Suprapubic skin (tissue), 4 donors: ENCODE results near the gene CDC37L1. TPM values are rescaled to one million over a fixed set of nuclear protein-coding genes. Genes with fewer than 3 reads are reported as not detected.

Source experiments
- DNase-seq, 2 donors: peaks; one replicate each; pipeline ENCODE4 v3.0.0-alpha.2; 2019; ENCODE audit warnings: low spot score in 2 of 2
- H3K27ac ChIP-seq: fragments of 200-600 bp; sonication (generic); one replicate; pipeline ENCODE4 v1.5.1; 2019
- H3K27me3 ChIP-seq: fragments of 200-600 bp; sonication (generic); one replicate; pipeline ENCODE4 v1.5.1; 2019
- H3K36me3 ChIP-seq: fragments of 200-600 bp; sonication (generic); one replicate; pipeline ENCODE4 v1.5.1; 2019
- H3K4me1 ChIP-seq: fragments of 200-600 bp; sonication (generic); one replicate; pipeline ENCODE4 v1.5.1; 2019
- H3K4me3 ChIP-seq: fragments of 200-600 bp; sonication (generic); one replicate; pipeline ENCODE4 v1.5.1; 2019; ENCODE audit warnings: mild to moderate bottlenecking
- H3K9me3 ChIP-seq: fragments of 200-600 bp; sonication (generic); one replicate; pipeline ENCODE4 v1.5.1; 2019
- EP300 ChIP-seq: sonication (generic); formaldehyde crosslinking; IDR thresholded peaks from one replicate; pipeline ENCODE4 v1.6.1; 2017; ENCODE audit warnings: antibody characterized with exemption
- POLR2A ChIP-seq, 2 donors: fragments of 450-650 bp; IDR thresholded peaks; one replicate each; pipeline ENCODE4 v1.6.1; 2017; ENCODE audit warnings: antibody characterized with exemption in 2 of 2, mild to moderate bottlenecking in 2 of 2, moderate library complexity in 2 of 2
- POLR2AphosphoS5 ChIP-seq, 3 donors: sonication (generic); formaldehyde crosslinking; IDR thresholded peaks; one replicate each; pipeline ENCODE4 v1.6.1; 2017; ENCODE audit warnings: antibody characterized with exemption in 3 of 3
- WGBS: methylation state at CpG from one replicate; pipeline ENCODE4 v1.1.5; 2018; 5-methylcytosine and 5-hydroxymethylcytosine counted together
- total RNA-seq, 4 donors: library from RNA; depleted of rRNA; stranded (reverse); fragments of >200 nt; gene quantifications; one replicate each; pipeline ENCODE4 v1.1.0, GENCODE V29; 2016
- TF ChIP-seq, protein P1 (sequence below), 2 donors: fragments of 200-600 bp in 1 of 2; fragments of 450-650 bp in 1 of 2; sonication (generic) in 1 of 2; IDR thresholded peaks; one replicate each; pipeline ENCODE4 v1.5.1; 2016 to 2019; ENCODE audit warnings: antibody characterized with exemption in 2 of 2, mild to moderate bottlenecking in 1 of 2, moderate library complexity in 1 of 2

The CDC37L1 gene
- total RNA-seq, 4 donors from 2014 or later, result 17.3 to 26.1 (median 23.5) TPM

- no peak for DNase-seq
- no peaks in the 10 kb centered on the region for H3K36me3 ChIP-seq
- WGBS, result 71% methylated on average over 2 of the region's 2 CpGs
These were observed 14.0 kb upstream of the CDC37L1 start for GRCh38 chr9:4665357-4665756.

GRCh38 chr9:4666042-4666699, 13.2 kb upstream of the CDC37L1 start, which contains the start of gene SPATA6L:
Gene SPATA6L, minus strand, starts transcription at chr9:4666480. Its CDS starts 230 bp downstream, at chr9:4666250.
- Histone ChIP-seq H3K4me3 (peak within 1 kb of the TSS; percentile 53), H3K9me3 (no peaks in the 10 kb centered on the region), H3K4me1 (peaks cover 48% of the 10 kb centered on the region), H3K27ac (peak within 1 kb of the TSS; percentile 63), H3K36me3 (no peaks in the 10 kb centered on the region), H3K27me3 (no peaks in the 10 kb centered on the region)
- DNase-seq, result peak; percentile 85 to 86
- 2% methylated on average over 34 of the region's 36 CpGs for WGBS
- no peak for TF ChIP-seq POLR2AphosphoS5 (IDR thresholded peaks at IDR 0.05)
- TF ChIP-seq EP300, result no peak
- no peak for TF ChIP-seq POLR2A (IDR thresholded peaks at IDR 0.05)
- TF ChIP-seq, protein P1, sequence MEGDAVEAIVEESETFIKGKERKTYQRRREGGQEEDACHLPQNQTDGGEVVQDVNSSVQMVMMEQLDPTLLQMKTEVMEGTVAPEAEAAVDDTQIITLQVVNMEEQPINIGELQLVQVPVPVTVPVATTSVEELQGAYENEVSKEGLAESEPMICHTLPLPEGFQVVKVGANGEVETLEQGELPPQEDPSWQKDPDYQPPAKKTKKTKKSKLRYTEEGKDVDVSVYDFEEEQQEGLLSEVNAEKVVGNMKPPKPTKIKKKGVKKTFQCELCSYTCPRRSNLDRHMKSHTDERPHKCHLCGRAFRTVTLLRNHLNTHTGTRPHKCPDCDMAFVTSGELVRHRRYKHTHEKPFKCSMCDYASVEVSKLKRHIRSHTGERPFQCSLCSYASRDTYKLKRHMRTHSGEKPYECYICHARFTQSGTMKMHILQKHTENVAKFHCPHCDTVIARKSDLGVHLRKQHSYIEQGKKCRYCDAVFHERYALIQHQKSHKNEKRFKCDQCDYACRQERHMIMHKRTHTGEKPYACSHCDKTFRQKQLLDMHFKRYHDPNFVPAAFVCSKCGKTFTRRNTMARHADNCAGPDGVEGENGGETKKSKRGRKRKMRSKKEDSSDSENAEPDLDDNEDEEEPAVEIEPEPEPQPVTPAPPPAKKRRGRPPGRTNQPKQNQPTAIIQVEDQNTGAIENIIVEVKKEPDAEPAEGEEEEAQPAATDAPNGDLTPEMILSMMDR (IDR thresholded peaks at IDR 0.05), result no peak

More at GRCh38 chr9:4665357-4665756, 14.0 kb upstream of the CDC37L1 start:
- TF ChIP-seq POLR2A (IDR thresholded peaks at IDR 0.05) (no peak), POLR2AphosphoS5 (IDR thresholded peaks at IDR 0.05) (peak in 1 of 3 donors; percentile 32)
- TF ChIP-seq, protein P1 (IDR thresholded peaks at IDR 0.05), result no peak
- H3K9me3 ChIP-seq, result no peaks in the 10 kb centered on the region
- peak overlapping the region; percentile 53 for H3K4me3 ChIP-seq
- H3K4me1 ChIP-seq, result peaks cover 48% of the 10 kb centered on the region
- no peaks in the 10 kb centered on the region for H3K27me3 ChIP-seq
- peak overlapping the region; percentile 21 for H3K27ac ChIP-seq

GRCh38 chr9:4667681-4668080, 11.7 kb upstream of the CDC37L1 start:
- no peaks in the 10 kb centered on the region for H3K27me3 ChIP-seq
- 95% methylated on average over 1 of the region's 1 CpG for WGBS
- DNase-seq, result no peak
- H3K36me3 ChIP-seq, result no peaks in the 10 kb centered on the region
- no peak overlapping the region for H3K4me3 ChIP-seq
- TF ChIP-seq POLR2AphosphoS5 (IDR thresholded peaks at IDR 0.05) (no peak), POLR2A (IDR thresholded peaks at IDR 0.05) (no peak), EP300 (no peak)
- TF ChIP-seq, protein P1 (IDR thresholded peaks at IDR 0.05), result no peak
- peaks cover 42% of the 10 kb centered on the region for H3K4me1 ChIP-seq
- H3K9me3 ChIP-seq, result no peaks in the 10 kb centered on the region
- H3K27ac ChIP-seq, result no peak overlapping the region

DNA sequence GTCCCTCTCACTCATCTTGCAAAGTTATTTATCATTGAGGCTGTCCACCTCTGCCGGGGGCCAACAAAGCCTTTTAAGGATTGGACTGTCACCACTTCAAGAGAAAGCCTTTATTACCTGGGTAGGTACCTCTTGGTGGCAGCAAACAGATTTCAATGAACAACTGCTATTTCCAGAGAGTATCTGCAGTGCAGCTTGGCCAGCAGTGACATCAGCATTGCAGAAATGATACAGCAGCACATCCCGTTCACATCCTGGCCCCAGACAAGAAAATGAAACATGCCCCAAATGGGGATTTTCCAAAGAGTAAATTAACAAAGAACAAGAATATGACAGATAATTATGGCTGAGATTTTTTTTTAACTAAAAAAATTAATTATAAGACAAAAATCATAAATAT, 10.8 kb upstream of the CDC37L1 start:
- no peaks in the 10 kb centered on the region for H3K27me3 ChIP-seq
- H3K9me3 ChIP-seq, result no peaks in the 10 kb centered on the region
- peaks cover 33% of the 10 kb centered on the region for H3K4me1 ChIP-seq
- DNase-seq, result no peak
- no peak overlapping the region for H3K4me3 ChIP-seq
- H3K36me3 ChIP-seq, result no peaks in the 10 kb centered on the region
- H3K27ac ChIP-seq, result no peak overlapping the region
- 85% methylated on average over 2 of the region's 2 CpGs for WGBS
- TF ChIP-seq, protein P1 (IDR thresholded peaks at IDR 0.05), result no peak
- TF ChIP-seq POLR2AphosphoS5 (IDR thresholded peaks at IDR 0.05), result no peak
- no peak for TF ChIP-seq POLR2A (IDR thresholded peaks at IDR 0.05)
- TF ChIP-seq EP300, result no peak

DNA sequence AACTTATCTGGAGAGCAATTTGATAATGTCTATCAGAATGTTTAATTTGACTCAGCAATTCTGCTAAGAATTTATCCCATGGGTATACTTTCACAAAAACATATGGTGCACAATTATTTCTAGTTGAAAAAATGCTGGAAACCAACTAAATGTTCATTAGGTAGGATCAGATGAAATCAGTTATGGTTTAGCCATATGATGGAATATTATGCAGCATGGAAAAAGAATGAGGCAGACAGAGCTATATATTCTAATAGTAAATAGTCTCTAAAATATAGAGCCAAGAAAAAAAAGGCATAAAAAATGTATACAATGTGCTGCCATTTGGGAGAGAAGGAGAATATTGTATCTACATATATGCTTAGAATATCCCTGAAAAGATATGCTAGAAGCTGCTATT, 9.5 kb upstream of the CDC37L1 start:
- Histone ChIP-seq H3K36me3 (no peaks in the 10 kb centered on the region), H3K4me3 (no peak overlapping the region), H3K9me3 (no peaks in the 10 kb centered on the region), H3K27me3 (no peaks in the 10 kb centered on the region), H3K4me1 (peaks cover 20% of the 10 kb centered on the region), H3K27ac (no peak overlapping the region)
- no peak for DNase-seq
- TF ChIP-seq, protein P1 (IDR thresholded peaks at IDR 0.05), result no peak
- no peak for TF ChIP-seq POLR2A (IDR thresholded peaks at IDR 0.05)
- TF ChIP-seq POLR2AphosphoS5 (IDR thresholded peaks at IDR 0.05), result no peak
- TF ChIP-seq EP300, result no peak
